Pancreas (tissue), 10 donors: ENCODE measurements around the gene C1QTNF7. TPM values are rescaled to one million over a fixed set of nuclear protein-coding genes. Genes with fewer than 3 reads are reported as not detected.
A peak's percentile ranks its signal among the peaks of the same experiment; 100 is the strongest.

ENCODE experiments used
- ATAC-seq, 4 donors: fragments of 200-7000 bp; cut with Tn5 transposase; one replicate each; pipeline versions ENCODE4 v1.8.0 to v1.9.1; 2020; ENCODE audit warnings: mild to moderate bottlenecking in 4 of 4, moderate library complexity in 4 of 4
- DNase-seq, 6 donors: peaks; one replicate each; pipeline ENCODE4 v3.0.0-alpha.2; 2020
- FAIRE-seq: peaks from 2 replicates; lab custom pipeline; 2012; peaks lifted over from hg19 to GRCh38; lab: Jason Lieb, UNC
- H3K27ac ChIP-seq, 4 donors: fragments of 200-600 bp; sonication (generic); 1 replicate in 3 of 4; 2 replicates in 1 of 4; pipeline versions ENCODE4 v1.5.0 to v1.8.0; 2020
- H3K27me3 ChIP-seq, 4 donors: fragments of 200-600 bp; one replicate each; pipeline ENCODE4 v1.8.0; 2021
- H3K36me3 ChIP-seq, 3 donors: fragments of 200-600 bp; sonication (generic) in 1 of 3; one replicate each; pipeline versions ENCODE4 v1.5.0 to v1.8.0; 2020 to 2021
- H3K4me1 ChIP-seq, 3 donors: fragments of 200-600 bp; one replicate each; pipeline ENCODE4 v1.8.0; 2021
- H3K4me3 ChIP-seq, 4 donors: fragments of 200-600 bp; sonication (generic) in 2 of 4; one replicate each; pipeline versions ENCODE4 v1.5.0 to v1.8.0; 2020 to 2021
- H3K9me3 ChIP-seq, 4 donors: fragments of 200-600 bp; one replicate each; pipeline ENCODE4 v1.8.0; 2021
- WGBS, 2 donors: extraction: QIAGEN DNeasy Blood & Tissue Kit; methylation state at CpG; one replicate each; pipeline ENCODE4 v1.1.7; 2013; 5-methylcytosine and 5-hydroxymethylcytosine counted together
- intact Hi-C, 3 donors: fragments of 100-400 bp; cut with DNase I; formaldehyde crosslinking; loops; one replicate each; pipeline versions ENCODE4 v1.11.1 to v1.14.2; 2022
- polyA plus RNA-seq, 2 donors: library from polyadenylated mRNA; stranded (reverse); fragments of 200-250 nt; gene quantifications; one replicate each; pipeline ENCODE4 v1.2.3, GENCODE V29; 2013
- total RNA-seq, 6 donors: library from RNA; stranded (reverse); fragmentation: NEBNext Ultra II Directional in 4 of 6; extraction: Animal tissue kit (Norgen Biotek cat#: 25700) in 4 of 6; gene quantifications; one replicate each; pipeline versions ENCODE4 v1.2.1 to v1.2.4, GENCODE V29; 2021 to 2023
- TF ChIP-seq, protein P1 (sequence below), 4 donors: fragments of 200-600 bp; sonication (generic) in 3 of 4; IDR thresholded peaks; one replicate each; pipeline versions ENCODE4 v1.5.0 to v1.8.0; 2021; ENCODE audit warnings: antibody characterized with exemption in 4 of 4
- donor health status: healthy with polysubstance abuse.
- donor health status: DM: no; HTN: no; CAD: no; lungs with moderate emphysema.
- donor health status: DM: no; HTN: no; CAD: no.
- donor health status: control.
- donor health status: control.
- donor health status: Bipolar disorder and iron deficiency.
- donor health status: DM: yes; HTN: yes; CAD: no.
- donor health status: DM: no; HTN: no; CAD: no.
- donor health status: DM: no; HTN: no; CAD: no.
- donor health status: DM: yes; HTN: yes; CAD: no.

C1QTNF7 gene
- total and polyA plus RNA-seq, 8 donors: 0.03 to 1.1 (median 0.38) TPM

- TF ChIP-seq, protein P1, sequence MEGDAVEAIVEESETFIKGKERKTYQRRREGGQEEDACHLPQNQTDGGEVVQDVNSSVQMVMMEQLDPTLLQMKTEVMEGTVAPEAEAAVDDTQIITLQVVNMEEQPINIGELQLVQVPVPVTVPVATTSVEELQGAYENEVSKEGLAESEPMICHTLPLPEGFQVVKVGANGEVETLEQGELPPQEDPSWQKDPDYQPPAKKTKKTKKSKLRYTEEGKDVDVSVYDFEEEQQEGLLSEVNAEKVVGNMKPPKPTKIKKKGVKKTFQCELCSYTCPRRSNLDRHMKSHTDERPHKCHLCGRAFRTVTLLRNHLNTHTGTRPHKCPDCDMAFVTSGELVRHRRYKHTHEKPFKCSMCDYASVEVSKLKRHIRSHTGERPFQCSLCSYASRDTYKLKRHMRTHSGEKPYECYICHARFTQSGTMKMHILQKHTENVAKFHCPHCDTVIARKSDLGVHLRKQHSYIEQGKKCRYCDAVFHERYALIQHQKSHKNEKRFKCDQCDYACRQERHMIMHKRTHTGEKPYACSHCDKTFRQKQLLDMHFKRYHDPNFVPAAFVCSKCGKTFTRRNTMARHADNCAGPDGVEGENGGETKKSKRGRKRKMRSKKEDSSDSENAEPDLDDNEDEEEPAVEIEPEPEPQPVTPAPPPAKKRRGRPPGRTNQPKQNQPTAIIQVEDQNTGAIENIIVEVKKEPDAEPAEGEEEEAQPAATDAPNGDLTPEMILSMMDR (IDR thresholded peaks at IDR 0.05): no peak
These were observed 14.7 kb upstream of the C1QTNF7 start for GRCh38 chr4:15413010-15413622.

DNA sequence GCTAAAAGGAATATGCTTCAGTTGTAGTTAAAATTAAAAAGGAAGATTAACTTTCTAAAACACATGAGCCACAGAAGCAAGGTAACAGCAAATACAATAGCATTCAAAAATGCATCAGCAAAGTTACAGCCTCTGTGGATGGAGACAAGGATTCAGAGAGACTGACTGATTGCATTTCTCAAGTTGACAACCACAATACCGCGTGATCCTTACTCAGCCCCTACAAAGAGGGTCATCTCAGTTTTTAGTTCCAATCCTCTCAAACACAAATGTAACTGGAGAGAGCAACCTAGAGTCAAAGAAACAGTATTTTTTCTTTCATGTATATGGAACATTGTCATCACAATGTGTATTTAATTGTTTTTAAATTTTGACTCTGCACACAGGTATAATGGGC is 14.2 kb upstream of the C1QTNF7 start:
- no peaks in the 10 kb centered on the region for H3K9me3 ChIP-seq
- TF ChIP-seq, protein P1 (IDR thresholded peaks at IDR 0.05): no peak
- ATAC-seq (no peak), DNase-seq (no peak), FAIRE-seq (no peak)
- H3K27me3 ChIP-seq: no peaks in the 10 kb centered on the region
- H3K36me3 ChIP-seq: no peaks in the 10 kb centered on the region
- WGBS, 2 donors: 78 to 80% methylated on average over 2 of the region's 2 CpGs
- no peak overlapping the region for H3K27ac ChIP-seq
- no peak overlapping the region for H3K4me3 ChIP-seq
- no peaks in the 10 kb centered on the region for H3K4me1 ChIP-seq
- intact Hi-C loops: no loop called here

More at GRCh38 chr4:15413010-15413622, 14.7 kb upstream of the C1QTNF7 start:
- DNase-seq (no peak), FAIRE-seq (no peak), ATAC-seq (peak in 1 of 4 donors; percentile 38)
- H3K4me3 ChIP-seq: no peak overlapping the region
- H3K27me3 ChIP-seq: no peaks in the 10 kb centered on the region
- no peaks in the 10 kb centered on the region for H3K36me3 ChIP-seq
- H3K27ac ChIP-seq: no peak overlapping the region
- WGBS, 2 donors: 47 to 59% methylated on average over 6 of the region's 6 CpGs
- intact Hi-C loops: no loop called here
- H3K9me3 ChIP-seq: no peaks in the 10 kb centered on the region
- no peaks in the 10 kb centered on the region for H3K4me1 ChIP-seq

GRCh38 chr4:15414551-15415091 is 13.2 kb upstream of the C1QTNF7 start:
- TF ChIP-seq, protein P1 (IDR thresholded peaks at IDR 0.05): no peak
- peak; percentile 82 for FAIRE-seq
- no peaks in the 10 kb centered on the region for H3K4me1 ChIP-seq
- ATAC-seq: no peak
- H3K4me3 ChIP-seq: no peak overlapping the region
- 58 to 64% methylated on average over 4 of the region's 4 CpGs for WGBS, 2 donors
- no peak for DNase-seq
- H3K9me3 ChIP-seq: no peaks in the 10 kb centered on the region
- no peaks in the 10 kb centered on the region for H3K27me3 ChIP-seq
- intact Hi-C loops: no loop called here
- no peak overlapping the region for H3K27ac ChIP-seq
- no peaks in the 10 kb centered on the region for H3K36me3 ChIP-seq

DNA sequence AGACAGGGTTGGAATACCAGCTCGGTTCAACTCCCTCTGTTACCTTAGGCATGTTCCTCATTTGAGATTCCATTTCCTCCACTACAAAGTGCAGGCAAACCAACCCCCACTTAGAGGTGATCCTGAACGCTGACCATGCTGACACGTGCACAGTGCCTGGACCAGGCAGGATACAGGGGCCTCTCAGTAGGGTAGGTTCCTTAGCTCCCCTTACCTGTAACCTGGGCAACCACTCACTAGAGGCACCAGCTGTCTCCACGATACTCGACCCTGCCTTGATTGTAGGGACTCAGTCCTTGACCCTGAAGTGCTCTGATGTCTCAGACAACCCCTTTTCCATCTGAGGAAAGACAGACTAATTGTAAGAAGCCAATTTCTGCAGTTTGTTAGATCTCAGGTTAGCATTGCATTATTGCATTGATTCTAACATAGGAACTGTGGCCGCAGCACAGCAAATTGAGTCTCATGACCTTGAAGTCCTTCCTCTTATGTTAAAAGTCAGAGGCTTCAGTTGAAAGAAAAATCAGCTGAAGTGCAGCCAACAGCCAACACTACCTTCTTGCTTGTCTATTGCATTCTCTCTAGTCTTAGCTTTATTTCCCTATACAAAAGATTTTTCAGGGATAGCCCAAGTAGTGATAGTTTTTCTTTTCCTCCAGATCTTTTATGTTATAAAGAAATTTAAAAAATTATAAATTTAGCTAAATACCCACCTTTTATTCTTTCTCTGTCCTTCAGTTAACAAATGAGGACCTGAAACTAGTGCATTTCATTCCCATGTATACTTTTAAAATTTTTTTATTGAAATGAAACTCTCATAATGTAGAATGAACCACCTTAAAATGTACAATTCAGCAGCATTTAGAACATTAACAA is 11.2 kb upstream of the C1QTNF7 start:
- Histone ChIP-seq H3K27ac (no peak overlapping the region), H3K27me3 (no peaks in the 10 kb centered on the region), H3K36me3 (no peaks in the 10 kb centered on the region), H3K4me1 (no peaks in the 10 kb centered on the region), H3K4me3 (no peak overlapping the region), H3K9me3 (no peaks in the 10 kb centered on the region)
- intact Hi-C loops: no loop called here
- ATAC-seq (peak in 2 of 4 donors; percentile 32 to 53), FAIRE-seq (no peak), DNase-seq (no peak)
- TF ChIP-seq, protein P1 (IDR thresholded peaks at IDR 0.05): no peak
- WGBS, 2 donors: 64 to 69% methylated on average over 6 of the region's 6 CpGs
